8988T (cell line): ENCODE measurements around the gene DNAAF5.
A peak's percentile ranks its signal among the peaks of the same experiment; 100 is the strongest.

ENCODE experiments used
- DNase-seq: peaks from one replicate; pipeline ENCODE4 v3.0.0; 2011

Gene DNAAF5

GRCh38 chr7:707296-708000 is 19.1 kb upstream of the DNAAF5 start:
- DNase-seq, result no peak

DNA sequence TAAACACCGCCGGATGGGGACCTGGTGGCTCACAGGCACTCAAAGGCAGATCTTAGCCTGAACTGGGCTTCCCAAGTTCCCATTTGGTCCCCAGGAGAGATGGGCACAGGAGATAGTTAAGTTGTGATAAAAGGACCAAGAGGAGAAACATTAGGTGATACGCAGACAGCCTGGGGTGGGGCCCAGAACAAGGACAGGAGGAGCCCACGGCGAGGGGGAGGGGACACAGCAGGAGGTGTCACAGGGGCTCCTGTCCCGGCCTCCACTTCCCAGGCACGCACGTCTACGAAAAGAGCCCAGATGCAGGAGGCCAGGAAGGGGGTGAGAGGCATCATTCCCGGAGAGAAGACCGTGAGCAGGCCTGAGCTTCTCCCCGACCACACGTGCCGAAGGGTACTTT is 16.3 kb upstream of the DNAAF5 start:
- no peak for DNase-seq

DNA sequence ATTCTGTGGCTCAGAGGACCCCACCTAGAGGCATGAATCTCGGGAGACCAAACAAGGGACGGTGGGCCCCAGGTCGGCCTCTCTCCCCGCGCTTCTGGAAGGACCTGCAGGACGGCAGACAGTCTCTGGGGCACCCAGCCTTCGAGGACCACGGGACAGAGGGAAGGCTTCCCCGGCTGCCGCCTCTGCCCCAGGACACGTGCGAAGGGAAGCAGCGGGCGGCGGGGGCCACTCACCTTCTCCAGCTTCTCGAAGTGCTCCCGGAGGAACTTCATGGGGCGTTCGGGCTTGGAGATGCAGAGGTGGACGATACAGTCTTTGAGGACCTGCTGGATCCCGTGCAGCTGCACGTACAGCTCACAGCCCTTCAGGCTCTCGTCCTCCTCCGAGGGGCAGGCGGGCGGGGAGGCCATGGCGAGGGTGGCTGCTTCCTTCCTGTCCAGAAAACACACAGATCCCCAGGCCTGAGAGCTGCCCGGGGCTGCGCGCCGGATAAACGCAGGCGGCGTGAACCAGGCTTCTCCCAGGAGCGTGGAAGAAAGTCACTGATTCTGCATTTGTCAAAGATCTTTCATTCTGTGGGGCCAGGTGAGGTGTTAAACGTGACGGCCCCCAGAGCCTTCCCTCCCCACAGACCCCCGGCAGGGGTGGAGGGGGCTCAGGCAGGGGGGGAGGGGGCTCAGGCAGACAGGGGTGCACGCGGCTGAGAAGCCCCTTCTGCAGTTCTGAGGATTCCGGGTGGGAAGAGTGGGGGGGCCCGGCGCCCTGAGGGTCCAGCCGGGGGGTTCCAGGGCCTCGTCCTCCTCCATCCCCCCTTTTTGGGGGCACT is 15.2 kb upstream of the DNAAF5 start:
- DNase-seq, result no peak

GRCh38 chr7:711922-712380 is 14.5 kb upstream of the DNAAF5 start:
- DNase-seq, result no peak

DNA sequence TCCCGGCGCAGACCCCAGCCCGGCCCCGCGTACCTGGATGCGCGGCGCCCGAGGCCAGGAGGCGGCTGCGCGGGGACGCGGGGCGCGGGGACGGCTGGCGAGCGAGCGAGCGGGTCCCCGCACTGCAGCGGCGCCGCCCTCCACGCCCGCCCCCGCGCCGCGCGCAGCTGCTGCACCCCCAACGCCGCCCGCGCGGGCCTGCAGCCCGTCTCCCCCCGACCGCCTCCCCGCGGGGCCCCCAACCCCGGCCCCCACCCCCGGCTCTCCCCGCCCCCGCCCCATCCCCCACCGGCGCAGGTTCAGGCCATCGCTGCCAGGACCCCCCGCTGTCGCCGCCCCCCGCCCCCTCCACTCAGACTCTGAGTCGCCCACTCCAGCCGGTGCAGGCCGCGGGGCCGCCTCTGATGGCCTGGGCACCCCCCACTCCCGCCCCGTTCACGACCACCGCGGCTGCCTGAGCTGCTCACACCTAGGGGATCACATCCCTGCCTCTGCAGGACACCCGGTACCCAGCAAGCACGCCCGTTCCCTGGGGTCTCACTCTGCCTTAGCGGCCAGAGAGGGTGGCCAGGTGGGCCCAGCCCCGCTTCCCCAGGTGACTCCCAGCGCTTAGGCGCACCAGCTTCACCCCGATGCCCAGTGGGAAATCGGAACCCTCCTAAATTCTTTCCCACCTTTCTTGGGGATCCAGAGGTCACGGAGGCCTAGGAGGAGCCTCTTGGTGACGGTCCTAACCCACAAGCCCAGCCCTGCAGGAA is 13.9 kb upstream of the DNAAF5 start:
- no peak for DNase-seq

DNA sequence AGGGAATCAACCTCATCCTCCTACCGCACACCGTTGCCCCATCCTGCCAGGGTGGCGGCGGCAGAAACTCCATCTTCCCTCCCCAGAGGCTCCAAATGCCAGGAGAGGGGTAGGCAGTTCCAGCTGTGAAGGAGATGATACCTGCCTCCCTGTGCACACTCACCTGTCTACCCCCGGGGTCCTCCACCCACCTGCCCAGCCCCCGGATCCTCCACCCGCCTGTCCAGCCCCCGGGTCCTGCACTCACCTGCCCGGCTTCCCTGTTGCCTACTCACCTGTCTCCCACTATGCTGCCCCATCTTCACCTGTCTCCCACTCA is 13.4 kb upstream of the DNAAF5 start:
- no peak for DNase-seq

GRCh38 chr7:713488-714230 is 12.8 kb upstream of the DNAAF5 start:
- no peak for DNase-seq

- no peak for DNase-seq
These were observed 12.2 kb upstream of the DNAAF5 start for GRCh38 chr7:714251-714671.

DNA sequence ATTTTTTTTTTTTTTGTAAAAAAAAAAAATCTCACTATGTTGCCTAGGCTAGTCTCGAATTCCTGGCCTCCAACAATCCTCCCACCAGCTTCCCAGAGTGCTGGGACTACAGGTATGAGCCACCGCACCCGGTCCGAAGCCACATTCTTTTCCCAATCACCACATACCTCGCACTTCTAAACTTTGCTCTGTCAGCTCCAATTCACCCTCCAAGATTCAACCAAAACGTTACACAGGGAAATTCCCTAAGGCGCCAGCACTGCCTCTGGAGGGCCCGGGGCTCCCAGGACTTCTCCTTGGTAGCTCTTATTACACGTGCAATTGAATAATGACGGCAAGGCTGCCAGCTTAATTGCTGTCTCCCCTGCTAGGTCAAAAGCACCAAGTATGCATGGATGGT is 10.3 kb upstream of the DNAAF5 start:
- no peak for DNase-seq

DNA sequence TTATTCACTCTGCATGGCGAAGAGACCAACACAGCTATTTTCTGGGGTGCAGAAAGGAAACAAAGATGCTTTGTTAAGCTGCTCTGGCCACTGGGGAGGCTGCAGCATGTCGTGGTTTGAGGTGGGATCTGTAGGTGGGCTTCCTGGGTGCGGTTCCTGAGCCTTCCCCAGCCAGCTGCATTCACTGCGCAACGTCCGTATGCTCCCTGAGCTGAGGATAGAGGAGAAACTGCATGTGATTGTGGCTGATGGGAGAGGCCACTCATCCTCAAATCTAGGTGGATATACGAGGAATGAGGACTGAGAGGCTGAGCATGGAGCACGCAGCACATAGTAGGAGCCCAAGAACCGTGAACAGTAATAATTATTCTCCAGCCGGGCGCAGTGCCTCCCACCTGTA is 9.9 kb upstream of the DNAAF5 start:
- DNase-seq, result no peak

DNA sequence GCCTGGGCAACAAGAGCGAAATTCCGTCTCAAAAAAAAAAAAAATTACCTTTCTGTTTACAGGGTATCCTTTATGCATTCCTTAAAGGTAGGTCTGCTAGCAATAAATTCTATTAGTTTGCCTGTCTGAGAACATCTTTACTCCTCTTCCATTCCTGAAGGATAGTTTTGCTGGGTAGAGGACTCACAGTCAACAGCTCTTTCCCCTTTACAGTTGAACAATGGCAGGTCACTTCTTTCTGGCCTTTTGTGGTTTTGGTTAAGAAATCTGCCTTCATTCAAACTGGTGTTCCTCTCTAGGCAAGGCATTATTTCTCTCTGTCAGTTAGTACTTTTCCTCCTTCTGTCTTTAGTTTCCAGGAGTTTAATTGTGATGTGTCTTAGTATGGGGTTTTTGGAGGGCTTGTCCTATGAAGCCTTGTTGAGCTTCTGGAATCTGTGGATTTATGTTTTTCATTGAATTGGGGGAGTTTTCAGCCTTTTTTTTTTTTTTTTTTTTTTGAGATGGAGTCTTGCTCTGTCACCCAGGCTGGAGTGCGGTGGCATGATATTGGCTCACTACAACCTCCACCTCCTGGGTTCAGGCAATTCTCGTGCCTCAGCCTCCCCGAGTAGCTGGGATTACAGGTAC is 4.8 kb upstream of the DNAAF5 start:
- no peak for DNase-seq

GRCh38 chr7:723541-723940 is 3.0 kb upstream of the DNAAF5 start:
- no peak for DNase-seq

DNA sequence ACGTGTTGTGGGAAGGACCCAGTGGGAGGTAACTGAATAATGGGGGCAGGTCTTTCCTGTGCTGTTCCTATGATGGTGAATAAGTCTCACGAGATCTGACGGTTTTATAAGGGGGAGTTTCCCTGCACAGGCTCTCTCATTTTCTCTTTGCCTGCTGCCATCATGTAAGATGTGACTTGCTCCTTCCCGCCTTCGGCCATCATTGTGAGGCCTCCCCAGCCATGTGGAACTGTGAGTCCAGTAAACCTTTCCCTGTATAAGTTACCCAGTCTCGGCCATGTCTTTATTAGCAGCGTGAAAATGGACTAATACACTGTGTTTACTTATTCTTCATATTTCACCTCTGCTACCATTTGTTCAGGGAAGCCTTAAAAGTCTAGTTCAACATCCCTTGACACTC is 2.2 kb upstream of the DNAAF5 start:
- no peak for DNase-seq

DNA sequence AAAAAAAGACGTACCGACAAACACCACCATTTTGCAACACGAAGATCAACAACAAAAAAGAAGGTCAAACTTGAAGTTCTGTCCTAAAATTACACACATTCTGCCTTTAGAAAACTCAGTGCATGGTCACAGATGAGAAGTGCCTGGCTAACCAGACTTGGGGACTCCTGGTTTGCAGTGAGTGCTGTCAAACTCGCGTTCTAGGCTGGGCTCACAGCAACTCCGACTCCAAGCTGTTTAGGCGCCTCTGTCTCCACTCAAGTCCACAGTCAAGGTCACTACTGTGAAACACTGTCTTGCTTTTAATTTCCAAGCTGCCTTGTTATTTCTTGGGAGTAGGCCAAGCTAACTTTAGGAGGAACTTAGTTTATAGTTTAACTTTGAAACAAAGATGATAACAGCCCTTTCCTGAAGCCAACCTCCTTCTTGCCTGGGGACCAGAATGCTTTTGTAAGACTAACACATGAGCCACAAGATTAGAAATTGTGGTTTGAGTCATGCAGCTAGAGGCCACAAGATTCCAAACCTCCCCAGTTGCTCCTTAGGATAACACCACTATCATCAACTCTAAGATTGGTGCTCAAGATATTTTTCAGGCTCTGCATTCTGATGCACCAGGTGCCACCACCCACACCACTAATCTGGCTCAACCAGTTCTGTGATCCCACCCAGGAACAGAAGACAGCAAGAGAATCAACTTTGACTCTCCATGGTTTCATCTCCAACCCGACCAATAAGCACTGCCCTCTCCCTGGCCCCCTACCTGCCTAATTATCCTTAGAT is 1.1 kb upstream of the DNAAF5 start:
- DNase-seq, result no peak

- no peak for DNase-seq
These were observed 280 bp downstream of the DNAAF5 start for GRCh38 chr7:726854-727103.

- peak; percentile 58 for DNase-seq
These were observed 756 bp downstream of the DNAAF5 start, which contains the start of gene PRKAR1B for GRCh38 chr7:727104-727805. Gene PRKAR1B (minus strand): TSS chr7:727281. CDS start chr7:711505, 15,776 bp downstream.

DNA sequence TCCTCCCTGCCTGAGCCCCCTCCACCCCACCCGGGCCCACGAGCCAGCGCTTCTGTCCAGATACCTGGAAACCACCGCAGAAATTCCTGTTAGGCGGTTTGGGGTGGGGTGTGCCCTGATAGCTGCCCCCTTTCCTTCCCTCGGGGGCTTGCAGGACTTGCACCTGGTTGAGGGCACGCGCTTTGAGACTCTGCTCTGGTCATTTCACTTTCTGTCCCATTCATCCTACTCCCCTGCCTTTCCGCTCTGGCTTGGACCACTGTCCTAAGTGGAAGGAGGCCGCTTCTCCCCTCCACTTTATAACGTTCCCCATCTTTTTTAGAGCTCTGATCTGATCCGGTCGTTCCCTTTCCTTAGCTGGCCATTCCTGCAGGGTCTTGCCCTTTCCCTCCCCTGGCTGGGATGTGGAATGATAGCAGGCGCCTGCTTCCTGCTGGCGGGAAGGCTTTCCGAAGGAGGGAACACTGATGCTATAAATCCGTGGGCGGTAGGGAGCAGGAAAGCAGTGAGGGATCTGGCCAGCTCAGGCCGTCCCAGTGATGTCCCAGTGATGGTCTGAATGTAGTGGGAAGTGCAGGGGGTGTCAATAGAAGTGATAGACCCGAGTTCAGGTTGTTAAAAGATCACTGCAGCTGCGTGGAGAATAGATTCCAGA is 1.4 kb downstream of the DNAAF5 start:
- DNase-seq, result no peak

DNA sequence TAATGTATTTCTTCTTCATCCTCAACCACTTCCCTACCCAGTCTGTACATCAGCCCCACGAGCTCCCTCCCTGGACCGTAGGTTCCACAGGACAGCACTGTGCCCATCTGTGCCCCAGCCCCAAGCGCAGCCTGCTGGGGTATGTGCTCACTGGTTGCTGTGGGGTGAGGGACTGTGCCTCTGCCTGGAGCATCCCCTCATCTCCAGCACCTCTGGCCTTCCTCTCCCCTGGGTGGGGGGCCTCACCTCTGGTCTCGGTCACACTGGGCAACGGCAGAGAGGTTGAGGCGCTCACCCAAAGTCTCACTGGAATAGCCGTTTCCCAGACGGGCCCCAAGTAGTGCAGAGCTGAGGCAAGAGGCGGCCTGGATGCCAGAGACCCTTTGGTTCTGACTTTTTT is 2.1 kb downstream of the DNAAF5 start:
- DNase-seq, result no peak

DNA sequence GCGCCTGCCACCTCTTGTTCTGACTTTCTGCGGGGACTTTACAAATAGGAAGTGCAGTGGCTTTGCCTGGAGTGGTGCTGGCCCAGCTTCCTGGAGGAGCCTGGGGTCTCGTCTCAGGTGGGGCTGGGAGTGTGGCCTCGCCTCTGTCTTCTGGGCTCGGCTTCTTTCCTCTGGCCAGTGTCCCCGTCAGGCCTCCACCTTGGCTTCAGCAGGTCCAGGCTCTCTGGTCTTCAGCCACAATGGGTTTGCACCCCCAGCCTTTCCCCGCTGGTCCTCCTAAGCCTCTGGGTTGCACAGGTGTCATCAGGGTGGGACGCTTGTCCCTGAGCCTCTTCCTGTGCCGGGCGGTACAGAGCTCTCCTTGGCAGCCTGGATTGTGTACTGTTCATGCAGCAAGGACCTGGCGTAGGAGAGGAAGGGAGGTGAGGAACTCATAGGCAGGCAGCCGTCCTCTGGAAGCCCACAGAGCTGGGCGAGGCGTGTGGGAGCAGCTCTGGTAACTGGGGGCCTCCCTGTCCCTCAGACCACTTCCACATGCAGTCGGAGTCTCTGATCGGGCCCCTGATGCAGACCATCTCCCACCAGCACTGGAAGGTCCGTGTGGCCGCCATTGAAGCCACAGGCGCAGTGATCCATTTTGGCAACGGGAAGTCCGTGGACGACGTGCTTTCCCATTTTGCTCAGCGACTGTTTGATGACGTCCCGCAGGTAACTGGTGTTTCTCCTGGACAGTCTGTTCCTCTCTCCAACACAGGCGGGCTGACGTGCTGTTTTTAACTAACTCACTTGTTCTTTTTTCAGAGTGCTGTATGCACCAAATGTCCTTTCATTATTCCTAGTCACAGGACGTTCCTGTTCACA is 2.9 kb downstream of the DNAAF5 start:
- DNase-seq, result no peak
